OCI-LY3 (cell line): ENCODE results near the gene LSM14B.

Experiments
- EZH2phosphoT487 ChIP-seq: fragments of 200-600 bp; shearing (Covaris generic); IDR thresholded peaks from 2 replicates; pipeline ENCODE4 v1.6.1; 2018; ENCODE audit warnings: antibody characterized with exemption, mixed run types, low read depth
- TF ChIP-seq, protein P1 (sequence below): fragments of 200-600, 300-600 bp; sonication (generic); IDR thresholded peaks from 2 replicates; pipeline ENCODE4 v1.5.1; 2014; ENCODE audit warnings: antibody characterized with exemption, low read length, low read depth

- TF ChIP-seq EZH2phosphoT487 = no peak
- TF ChIP-seq, protein P1, sequence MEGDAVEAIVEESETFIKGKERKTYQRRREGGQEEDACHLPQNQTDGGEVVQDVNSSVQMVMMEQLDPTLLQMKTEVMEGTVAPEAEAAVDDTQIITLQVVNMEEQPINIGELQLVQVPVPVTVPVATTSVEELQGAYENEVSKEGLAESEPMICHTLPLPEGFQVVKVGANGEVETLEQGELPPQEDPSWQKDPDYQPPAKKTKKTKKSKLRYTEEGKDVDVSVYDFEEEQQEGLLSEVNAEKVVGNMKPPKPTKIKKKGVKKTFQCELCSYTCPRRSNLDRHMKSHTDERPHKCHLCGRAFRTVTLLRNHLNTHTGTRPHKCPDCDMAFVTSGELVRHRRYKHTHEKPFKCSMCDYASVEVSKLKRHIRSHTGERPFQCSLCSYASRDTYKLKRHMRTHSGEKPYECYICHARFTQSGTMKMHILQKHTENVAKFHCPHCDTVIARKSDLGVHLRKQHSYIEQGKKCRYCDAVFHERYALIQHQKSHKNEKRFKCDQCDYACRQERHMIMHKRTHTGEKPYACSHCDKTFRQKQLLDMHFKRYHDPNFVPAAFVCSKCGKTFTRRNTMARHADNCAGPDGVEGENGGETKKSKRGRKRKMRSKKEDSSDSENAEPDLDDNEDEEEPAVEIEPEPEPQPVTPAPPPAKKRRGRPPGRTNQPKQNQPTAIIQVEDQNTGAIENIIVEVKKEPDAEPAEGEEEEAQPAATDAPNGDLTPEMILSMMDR = no peak
Measured at GRCh38 chr20:62137478-62138203, 15.4 kb downstream of the LSM14B start.
